ENCODE data around the gene ANXA11. TPM values are rescaled to one million over a fixed set of nuclear protein-coding genes. Genes with fewer than 3 reads are reported as not detected.

Gene ANXA11
- total RNA-seq, 2 experiments from 2014 or later, result 93.9 to 164 TPM

GRCh38 chr10:80188713-80189112, 16.6 kb downstream of the ANXA11 start:
- intact Hi-C loops (cut with micrococcal nuclease; ENCODE audit: unreplicated experiment), result loop anchor here (5.0 kb wide), 1 partner anchor 269 kb away; no protein-coding TSS in a partner anchor
- H3K9me2 ChIP-seq (ENCODE audit: insufficient read depth, low read length), result no peaks in the 10 kb centered on the region
- H3K4me3 ChIP-seq (ENCODE audit: low read depth, low read length, poor library complexity, severe bottlenecking), result peak overlapping the region; percentile 63
- H3K9me3 ChIP-seq (ENCODE audit: low read length), result peaks cover 20% of the 10 kb centered on the region
- ChIA-PET POLR2A (interaction anchor here (1.4 to 3.4 kb wide), 5 partner anchors 9 to 24 kb away, joined by 5 to 36 read pairs (median 11); partner anchors contain the start of gene ANXA11), CTCF (ENCODE audit: unreplicated experiment) (no interaction called here)
- TF ChIP-seq CTCF (conservative IDR thresholded peaks at IDR 0.05; ENCODE audit: low read length) (peak; percentile 40), EZH2phosphoT487 (IDR thresholded peaks at IDR 0.05; ENCODE audit: borderline replicate concordance, low read depth, low read length) (no peak)
- H2AFZ ChIP-seq (ENCODE audit: low read length), result peak overlapping the region; percentile 11; the same call in 1 of the 2 replicates
- H3K4me2 ChIP-seq (ENCODE audit: low read length), result peak overlapping the region; percentile 97
- no TSS peak for BruUV-seq (replicated peaks)
- H4K20me1 ChIP-seq (ENCODE audit: insufficient read depth, low read length), result no peaks in the 10 kb centered on the region; the same call in 1 of the 2 replicates
- H3K4me1 ChIP-seq (ENCODE audit: insufficient read depth, low read length, poor library complexity, severe bottlenecking), result peaks cover 69% of the 10 kb centered on the region
- peaks cover 30% of the 10 kb centered on the region for H3K36me3 ChIP-seq (ENCODE audit: insufficient read depth, low read length)
- peaks cover 87% of the 10 kb centered on the region for H3K79me2 ChIP-seq (ENCODE audit: insufficient read depth, low read depth, low read length)
- peak overlapping the region; percentile 97 for H3K27ac ChIP-seq (ENCODE audit: low read depth, low read length, poor library complexity, severe bottlenecking)
- peak; percentile 38 for DNase-seq (ENCODE audit: low spot score)

GRCh38 chr10:80187465-80188409, 17.6 kb downstream of the ANXA11 start:
- POLR2A ChIA-PET, result interaction anchor here (0.6 to 3.4 kb wide), 14 partner anchors 8 to 43 kb away, joined by 3 to 36 read pairs (median 4); partner anchors contain the start of gene ANXA11
- CTCF ChIA-PET (ENCODE audit: unreplicated experiment), result interaction anchor here (0.6 to 1.3 kb wide), 3 partner anchors 14 to 276 kb away, joined by 3 to 15 read pairs (median 3); no protein-coding TSS in a partner anchor
- Histone ChIP-seq H3K4me2 (ENCODE audit: low read length) (peak overlapping the region; percentile 97), H4K20me1 (ENCODE audit: insufficient read depth, low read length) (no peaks in the 10 kb centered on the region; the same call in 1 of the 2 replicates), H3K4me3 (ENCODE audit: low read depth, low read length, poor library complexity, severe bottlenecking) (peak overlapping the region; percentile 63), H3K9me3 (ENCODE audit: low read length) (peaks cover 15% of the 10 kb centered on the region), H3K9me2 (ENCODE audit: insufficient read depth, low read length) (no peaks in the 10 kb centered on the region), H3K79me2 (ENCODE audit: insufficient read depth, low read depth, low read length) (peaks cover 89% of the 10 kb centered on the region), H3K27ac (ENCODE audit: low read depth, low read length, poor library complexity, severe bottlenecking) (peak overlapping the region; percentile 97), H3K36me3 (ENCODE audit: insufficient read depth, low read length) (peaks cover 30% of the 10 kb centered on the region), H2AFZ (ENCODE audit: low read length) (peak overlapping the region; percentile 78), H3K4me1 (ENCODE audit: insufficient read depth, low read length, poor library complexity, severe bottlenecking) (peaks cover 69% of the 10 kb centered on the region)
- peak; percentile 96 for DNase-seq (ENCODE audit: low spot score)
- BruUV-seq (replicated peaks), result no TSS peak
- intact Hi-C loops (cut with micrococcal nuclease; ENCODE audit: unreplicated experiment), result loop anchor here (1.0 to 5.0 kb wide), 2 partner anchors 18 to 270 kb away; partner anchors contain the start of gene ANXA11
- TF ChIP-seq EZH2phosphoT487 (IDR thresholded peaks at IDR 0.05; ENCODE audit: borderline replicate concordance, low read depth, low read length) (no peak), CTCF (conservative IDR thresholded peaks at IDR 0.05; ENCODE audit: low read length) (no peak)

All from OCI-LY7 (cell line).